Activated T-cell treated with anti-CD3 and anti-CD28 coated beads, Interleukin-2, amount 50 U/mL, for 1 hour (primary cell): ENCODE data around the gene PINK1.
"Not testable (repeated sequence)": the region's sequence is repeated elsewhere in the genome, so short reads cannot be mapped to it uniquely, and the experiment has no call there.

Experiments used
- DNase-seq: peaks from one replicate; pipeline ENCODE4 v3.0.0-alpha.2; 2020

Gene PINK1

GRCh38 chr1:20648438-20648837 is 15.2 kb downstream of the PINK1 start:
- DNase-seq: no peak

GRCh38 chr1:20648946-20649345 is 15.7 kb downstream of the PINK1 start:
- DNase-seq: no peak

- DNase-seq: no peak
Observed at GRCh38 chr1:20652300-20652699, 19.0 kb downstream of the PINK1 start.

- no peak for DNase-seq
Observed at GRCh38 chr1:20654104-20654690, 20.9 kb downstream of the PINK1 start.

- DNase-seq: no peak
Observed at GRCh38 chr1:20657024-20657423, 23.8 kb downstream of the PINK1 start.

GRCh38 chr1:20658166-20658915 is 25.1 kb downstream of the PINK1 start:
- no peak for DNase-seq

GRCh38 chr1:20660363-20660762 is 27.1 kb downstream of the PINK1 start:
- DNase-seq: no peak

- no peak for DNase-seq
Observed at GRCh38 chr1:20660847-20661206, 27.6 kb downstream of the PINK1 start.

GRCh38 chr1:20661207-20662109 is 28.2 kb downstream of the PINK1 start, which contains the start of gene DDOST:
DDOST (minus strand) TSS chr1:20661369; CDS start chr1:20661350, 19 bp downstream.
- DNase-seq: peak; percentile 91

GRCh38 chr1:20662110-20662475 is 28.8 kb downstream of the PINK1 start:
- DNase-seq: no peak

GRCh38 chr1:20663365-20663764 is 30.1 kb downstream of the PINK1 start:
- no peak for DNase-seq

GRCh38 chr1:20663969-20664715 is 30.9 kb downstream of the PINK1 start:
- DNase-seq: no peak

- no peak for DNase-seq
Observed at GRCh38 chr1:20665726-20666125, 32.5 kb downstream of the PINK1 start.

GRCh38 chr1:20666146-20666545 is 32.9 kb downstream of the PINK1 start:
- DNase-seq: no peak

GRCh38 chr1:20666804-20667203 is 33.5 kb downstream of the PINK1 start:
- DNase-seq: no peak

GRCh38 chr1:20668581-20668980 is 35.3 kb downstream of the PINK1 start:
- no peak for DNase-seq

GRCh38 chr1:20670936-20671335 is 37.7 kb downstream of the PINK1 start:
- DNase-seq: no peak

GRCh38 chr1:20672265-20672632 is 39.0 kb downstream of the PINK1 start:
- DNase-seq: no peak

- DNase-seq: not testable (repeated sequence)
Observed at GRCh38 chr1:20673626-20674025, 40.4 kb downstream of the PINK1 start.

- no peak for DNase-seq
Observed at GRCh38 chr1:20678599-20678998, 45.3 kb downstream of the PINK1 start.

- no peak for DNase-seq
Observed at GRCh38 chr1:20680269-20680668, 47.0 kb downstream of the PINK1 start.

- no peak for DNase-seq
Observed at GRCh38 chr1:20681999-20682398, 48.7 kb downstream of the PINK1 start.
